Effector memory CD4-positive, alpha-beta T cell (primary cell): ENCODE measurements around the gene MPDU1.
"Not testable (repeated sequence)": the region's sequence is repeated elsewhere in the genome, so short reads cannot be mapped to it uniquely, and the experiment has no call there.

Experiments
- DNase-seq, 3 donors: peaks; one replicate each; pipeline ENCODE4 v3.0.0-alpha.2; 2020
- H3K27ac ChIP-seq: 2 replicates; pipeline ENCODE4 v1.7.0; 2013; ENCODE audit warnings: mild to moderate bottlenecking, low read length, moderate library complexity; ENCODE audit not compliant: insufficient read depth, poor library complexity, severe bottlenecking
- H3K27me3 ChIP-seq: replicated peaks from 2 replicates; pipeline ENCODE4 v1.7.0; 2013; ENCODE audit warnings: mild to moderate bottlenecking, low read length; ENCODE audit not compliant: insufficient read depth, control insufficient read depth, poor library complexity, severe bottlenecking
- H3K36me3 ChIP-seq: 2 replicates; pipeline ENCODE4 v1.7.0; 2013; ENCODE audit warnings: mild to moderate bottlenecking, low read length, moderate library complexity; ENCODE audit not compliant: control insufficient read depth, insufficient read depth
- H3K4me1 ChIP-seq: 2 replicates; pipeline ENCODE4 v1.7.0; 2013; ENCODE audit warnings: low read length, mild to moderate bottlenecking; ENCODE audit not compliant: control insufficient read depth, insufficient read depth, poor library complexity, severe bottlenecking
- H3K4me3 ChIP-seq: 2 replicates; pipeline ENCODE4 v1.7.0; 2013; ENCODE audit warnings: low read length, low read depth, mild to moderate bottlenecking; ENCODE audit not compliant: insufficient read depth, poor library complexity, severe bottlenecking
- H3K9me3 ChIP-seq: 2 replicates; pipeline ENCODE4 v1.7.0; 2013; ENCODE audit warnings: mild to moderate bottlenecking, low read length, moderate library complexity; ENCODE audit not compliant: control insufficient read depth

The MPDU1 gene

GRCh38 chr17:7614425-7615264 is 31.0 kb downstream of the MPDU1 start, which contains the start of gene FXR2:
TSS of gene FXR2 (minus strand) at chr17:7614897. CDS start at chr17:7614532, 365 bp downstream.
- peak within 1 kb of the TSS; percentile 71 for H3K4me3 ChIP-seq
- H3K36me3 ChIP-seq, result peaks cover 4% of the 10 kb centered on the region
- H3K4me1 ChIP-seq, result peaks cover 17% of the 10 kb centered on the region
- no peaks in the 10 kb centered on the region for H3K9me3 ChIP-seq
- peak; percentile 97 to 99 (median 98) for DNase-seq
- H3K27ac ChIP-seq, result peak within 1 kb of the TSS; percentile 75
- H3K27me3 ChIP-seq, result no peaks in the 10 kb centered on the region

DNA sequence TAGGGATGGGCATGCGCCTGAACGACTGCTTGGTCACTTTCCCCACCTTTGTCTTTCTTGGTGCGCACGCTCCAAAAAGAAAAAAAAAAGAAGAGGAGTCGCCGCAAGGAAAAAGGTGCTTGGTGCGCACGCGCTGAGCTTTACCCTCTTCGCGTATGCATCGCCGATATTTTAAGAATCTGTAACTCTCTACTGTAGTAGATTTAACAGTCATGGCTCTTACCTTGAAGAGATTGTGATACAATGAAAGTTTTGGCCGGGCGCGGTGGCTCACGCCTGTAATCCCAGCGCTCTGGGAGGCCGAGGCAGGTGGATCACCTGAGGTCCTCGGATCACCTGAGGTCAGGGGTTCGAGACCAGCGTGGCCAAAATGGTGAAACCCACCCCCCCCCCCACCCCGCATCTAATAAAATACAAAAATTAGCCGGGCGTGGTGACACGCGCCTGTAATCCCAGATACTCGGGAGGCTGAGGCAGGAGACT is 31.7 kb downstream of the MPDU1 start:
- no peaks in the 10 kb centered on the region for H3K9me3 ChIP-seq
- H3K36me3 ChIP-seq, result peaks cover 4% of the 10 kb centered on the region
- peak overlapping the region; percentile 70 for H3K4me3 ChIP-seq
- H3K27me3 ChIP-seq, result no peaks in the 10 kb centered on the region
- peaks cover 17% of the 10 kb centered on the region for H3K4me1 ChIP-seq
- no peak for DNase-seq
- peak overlapping the region; percentile 69 for H3K27ac ChIP-seq

- no peak overlapping the region for H3K4me3 ChIP-seq
- no peak overlapping the region for H3K27ac ChIP-seq
Measured at GRCh38 chr17:7618608-7619007, 35.0 kb downstream of the MPDU1 start.

GRCh38 chr17:7620835-7621234 is 37.2 kb downstream of the MPDU1 start:
- no peaks in the 10 kb centered on the region for H3K4me1 ChIP-seq

More at GRCh38 chr17:7618608-7619007, 35.0 kb downstream of the MPDU1 start:
- no peak for DNase-seq
- Histone ChIP-seq H3K36me3 (no peaks in the 10 kb centered on the region), H3K4me1 (peaks cover 7% of the 10 kb centered on the region), H3K9me3 (no peaks in the 10 kb centered on the region), H3K27me3 (no peaks in the 10 kb centered on the region)

GRCh38 chr17:7623661-7624060 is 40.0 kb downstream of the MPDU1 start:
- peaks cover 11% of the 10 kb centered on the region for H3K4me1 ChIP-seq
- H3K27me3 ChIP-seq, result no peaks in the 10 kb centered on the region
- H3K9me3 ChIP-seq, result no peaks in the 10 kb centered on the region
- H3K36me3 ChIP-seq, result no peaks in the 10 kb centered on the region
- no peak for DNase-seq
- no peak overlapping the region for H3K27ac ChIP-seq
- no peak overlapping the region for H3K4me3 ChIP-seq

More at GRCh38 chr17:7620835-7621234, 37.2 kb downstream of the MPDU1 start:
- Histone ChIP-seq H3K9me3 (no peaks in the 10 kb centered on the region), H3K36me3 (no peaks in the 10 kb centered on the region), H3K27ac (no peak overlapping the region), H3K27me3 (no peaks in the 10 kb centered on the region), H3K4me3 (no peak overlapping the region)
- DNase-seq, result no peak

GRCh38 chr17:7625749-7626148 is 42.1 kb downstream of the MPDU1 start:
- H3K27ac ChIP-seq, DNase-seq, H3K27me3 ChIP-seq, H3K36me3 ChIP-seq, H3K9me3 ChIP-seq, H3K4me3 ChIP-seq: not testable (repeated sequence)
- peaks cover 11% of the 10 kb centered on the region for H3K4me1 ChIP-seq

DNA sequence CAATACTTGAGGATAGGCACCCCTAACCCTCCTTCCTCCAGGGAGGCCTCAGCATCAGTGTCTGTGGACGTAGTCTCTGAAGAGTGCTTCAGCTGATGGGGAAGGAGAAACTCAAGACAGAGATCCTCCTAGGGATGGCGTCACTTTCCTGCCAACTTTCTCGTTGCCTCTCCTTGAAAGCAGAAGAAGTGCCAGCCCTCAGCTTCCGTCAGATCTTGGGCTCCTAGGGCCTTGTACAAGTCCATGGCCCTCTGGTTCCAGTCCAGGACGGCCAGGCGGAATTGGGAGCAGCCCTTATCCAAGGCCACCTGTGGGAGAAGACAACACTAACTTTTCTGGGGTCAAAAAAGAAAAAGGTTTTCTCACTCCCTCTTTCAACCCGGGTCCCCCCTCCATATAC is 42.7 kb downstream of the MPDU1 start:
- Histone ChIP-seq H3K27ac (no peak overlapping the region), H3K27me3 (no peaks in the 10 kb centered on the region), H3K36me3 (no peaks in the 10 kb centered on the region), H3K4me1 (peaks cover 11% of the 10 kb centered on the region), H3K4me3 (no peak overlapping the region), H3K9me3 (no peaks in the 10 kb centered on the region)
- DNase-seq, result no peak

DNA sequence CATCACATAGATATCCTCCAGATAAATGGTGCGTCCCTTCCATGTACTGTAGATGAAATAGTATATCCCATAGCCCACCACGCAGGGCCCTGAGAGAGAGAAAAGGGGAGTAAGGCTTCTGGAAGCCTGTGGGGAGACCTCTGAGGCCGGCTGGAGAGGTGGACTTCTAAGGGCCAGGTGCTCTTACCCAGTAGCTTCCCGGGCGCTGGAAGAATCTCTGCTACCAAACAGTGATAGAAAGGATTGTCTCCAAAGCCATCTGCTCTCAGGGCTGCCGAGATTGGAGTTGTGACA is 43.3 kb downstream of the MPDU1 start:
- Histone ChIP-seq H3K4me1 (peaks cover 11% of the 10 kb centered on the region), H3K9me3 (no peaks in the 10 kb centered on the region), H3K4me3 (peak overlapping the region; percentile 80), H3K36me3 (no peaks in the 10 kb centered on the region), H3K27ac (peak overlapping the region; percentile 86), H3K27me3 (no peaks in the 10 kb centered on the region)
- no peak for DNase-seq

GRCh38 chr17:7627250-7628121 is 43.8 kb downstream of the MPDU1 start, which contains the start of gene SAT2:
TSS of gene SAT2 (minus strand) at chr17:7627821. CDS start at chr17:7627635, 186 bp downstream.
- Histone ChIP-seq H3K9me3 (no peaks in the 10 kb centered on the region), H3K36me3 (no peaks in the 10 kb centered on the region), H3K27ac (peak within 1 kb of the TSS; percentile 86), H3K27me3 (no peaks in the 10 kb centered on the region), H3K4me1 (peaks cover 11% of the 10 kb centered on the region), H3K4me3 (peak within 1 kb of the TSS; percentile 80)
- peak; percentile 79 to 83 (median 79) for DNase-seq
